ENCODE results near the gene ALK. TPM values are rescaled to one million over a fixed set of nuclear protein-coding genes. Genes with fewer than 3 reads are reported as not detected.

Gene ALK
- polyA plus RNA-seq, 1 of the 3 experiments (the other 2 are of a cell fraction): 0.30 TPM

- TF ChIP-seq GATA2 (CRISPR knock-in tag; IDR thresholded peaks at IDR 0.05) (no peak), MAX (IDR thresholded peaks at IDR 0.05; ENCODE audit: low read depth) (no peak)
Measured at GRCh38 chr2:29719639-29720038, 201.7 kb downstream of the ALK start (continued).

- Histone ChIP-seq H3F3A (replicated peaks; ENCODE audit: insufficient read depth) (no peaks in the 10 kb centered on the region), H3K36me3 (replicated peaks in 1 of 2; ENCODE audit: control insufficient read depth in 1 of 2, insufficient read depth in 2 of 2, low read length in 1 of 2) (no peaks in the 10 kb centered on the region), H3K4me1 (ENCODE audit: control insufficient read depth in 1 of 2, insufficient read depth in 2 of 2, low read depth in 1 of 2, low read length in 1 of 2) (peaks cover 0 to 33% of the 10 kb centered on the region in 2 experiments; a peak in 2 of 4 replicates), H3K4me3 (ENCODE audit: low read depth in 2 of 2, low read length in 1 of 2) (no peak overlapping the region), H3K27me3 (ENCODE audit: insufficient read depth) (peaks cover 8% of the 10 kb centered on the region; the same call in 1 of the 2 replicates), H3K9me3 (no peaks in the 10 kb centered on the region), H3K27ac (ENCODE audit: low read depth in 2 of 2, low read length in 1 of 2) (no peak overlapping the region; a peak in 1 of 4 replicates), H3K4me2 (no peak overlapping the region), H3K9ac (no peak overlapping the region), H2AFZ (ENCODE audit: low read depth) (no peak overlapping the region), H3K9me2 (no peaks in the 10 kb centered on the region), H4K20me1 (ENCODE audit: insufficient read depth) (no peaks in the 10 kb centered on the region), H3K79me2 (ENCODE audit: insufficient read depth) (no peaks in the 10 kb centered on the region)
- CTCF ChIA-PET: interaction anchor here (0.6 to 1.2 kb wide), 4 partner anchors 10 to 124 kb away, joined by 3 read pairs; no protein-coding TSS in a partner anchor
- TF ChIP-seq SIN3A (IDR thresholded peaks at IDR 0.05; ENCODE audit: borderline replicate concordance, low read depth, low read length) (no peak), EZH2phosphoT487 (IDR thresholded peaks at IDR 0.05; ENCODE audit: borderline replicate concordance, low read depth) (no peak), TCF12 (IDR thresholded peaks at IDR 0.05) (no peak), RCOR1 (IDR thresholded peaks at IDR 0.05; ENCODE audit: low read length) (no peak), ZBTB33 (IDR thresholded peaks at IDR 0.05; ENCODE audit: borderline replicate concordance, low read depth) (no peak), NRF1 (IDR thresholded peaks at IDR 0.05; ENCODE audit: low read depth, low read length) (no peak), FOXJ3 (CRISPR knock-in tag; IDR thresholded peaks at IDR 0.05) (no peak), JUND (IDR thresholded peaks at IDR 0.05) (no peak), MXI1 (IDR thresholded peaks at IDR 0.05; ENCODE audit: low read depth, low read length) (no peak), EP300 (IDR thresholded peaks at IDR 0.05; ENCODE audit: borderline replicate concordance in 1 of 2, low read depth in 1 of 2, low read length in 1 of 2) (no peak), RAD21 (IDR thresholded peaks at IDR 0.05; ENCODE audit: low read length) (no peak), USF2 (IDR thresholded peaks at IDR 0.05; ENCODE audit: borderline replicate concordance, low read depth, low read length) (no peak), CTCF (IDR thresholded peaks at IDR 0.05) (no peak), YY1 (IDR thresholded peaks at IDR 0.05; ENCODE audit: low read depth) (no peak), USF1 (IDR thresholded peaks at IDR 0.05; ENCODE audit: borderline replicate concordance, low read depth) (no peak), RFX5 (IDR thresholded peaks at IDR 0.05; ENCODE audit: low read length) (no peak), TEAD4 (IDR thresholded peaks at IDR 0.05; ENCODE audit: borderline replicate concordance, insufficient read depth) (no peak)
- WGBS (ENCODE audit: low lambda C conversion rate): 64% methylated on average over 5 of the region's 5 CpGs
- POLR2A ChIA-PET: interaction anchor here (1.1 kb wide), 1 partner anchor 202 kb away, joined by 3 read pairs; no protein-coding TSS in a partner anchor
- no peak for DNase-seq
Measured at GRCh38 chr2:29718076-29718686, 203.2 kb downstream of the ALK start.
